HCT116 (cell line): Measurements from ENCODE around the gene ACSM6. TPM values are rescaled to one million over a fixed set of nuclear protein-coding genes. Genes with fewer than 3 reads are reported as not detected.

Experiments used
- ATAC-seq: fragments of 200-7000 bp; cut with Tn5 transposase; 2 replicates; pipeline ENCODE4 v1.9.1; 2020; ENCODE audit warnings: mild to moderate bottlenecking, moderate library complexity
- BruUV-seq: library from RNA; stranded (reverse); fragments of 400-500 nt; replicated peaks from 2 replicates; lab custom pipeline; 2021; lab: Mats Ljungman, UMichigan
- CTCF ChIA-PET: fragments of 300-600 bp; sonication (Branson Sonifier 250); formaldehyde crosslinking; loops from one replicate; lab custom pipeline; 2021; ENCODE audit warnings: antibody characterized with exemption; lab: Charles Lee
- POLR2A ChIA-PET: fragments of 300-600, 350-600 bp; sonication (Branson Sonifier 250); formaldehyde crosslinking; loops from one replicate; lab custom pipeline; 2021; ENCODE audit warnings: antibody characterized with exemption; lab: Charles Lee
- RAD21 ChIA-PET, 2 experiments: fragments of 300-600 bp; sonication (Branson Sonifier 250); formaldehyde crosslinking; loops; one replicate each; lab custom pipeline; 2023; ENCODE audit warnings: low total read pairs in 2 of 2; ENCODE audit not compliant: uncharacterized antibody in 2 of 2, unreplicated experiment in 2 of 2, low non-redundant PET in 1 of 2; lab: Charles Lee
- DNase-seq: peaks from one replicate; pipeline ENCODE4 v3.0.0-alpha.2; 2010; ENCODE audit warnings: low read depth, low spot score
- H2AFZ ChIP-seq: fragments of 200-600 bp; shearing (Covaris generic), sonication (generic); 2 replicates; pipeline ENCODE4 v1.6.1; 2017; ENCODE audit warnings: low read depth, mixed run types, mixed read lengths, antibody characterized with exemption, low read length; ENCODE audit not compliant: poor library complexity, severe bottlenecking
- H3K27ac ChIP-seq: 2 replicates; pipeline ENCODE4 v1.5.1; 2012; ENCODE audit warnings: low read depth, low read length
- H3K27me3 ChIP-seq: fragments of 200-600 bp; sonication (generic); 2 replicates; pipeline ENCODE4 v1.6.1; 2016; ENCODE audit warnings: mixed run types, low read length, mixed read lengths; ENCODE audit not compliant: insufficient read depth
- H3K36me3 ChIP-seq, 2 experiments: fragments of 200-500 bp in 1 of 2; fragments of 200-600 bp in 1 of 2; sonication (Bioruptor generic) in 1 of 2; sonication (generic) in 1 of 2; 2 replicates each; pipeline versions ENCODE4 v1.5.1 to v1.6.1; 2014 to 2016; ENCODE audit warnings: low read length in 2 of 2, inconsistent platforms in 1 of 2, mixed read lengths in 1 of 2, mixed run types in 1 of 2; ENCODE audit not compliant: insufficient read depth in 2 of 2, control insufficient read depth in 1 of 2
- H3K4me1 ChIP-seq, 2 experiments: fragments of 200-600 bp in 1 of 2; sonication (generic) in 1 of 2; 2 replicates each; pipeline versions ENCODE4 v1.5.1 to v1.6.1; 2012 to 2017; ENCODE audit warnings: low read length in 2 of 2, inconsistent platforms in 1 of 2, mild to moderate bottlenecking in 1 of 2, mixed read lengths in 1 of 2, mixed run types in 1 of 2, moderate library complexity in 1 of 2; ENCODE audit not compliant: insufficient read depth in 2 of 2, control insufficient read depth in 1 of 2
- H3K4me2 ChIP-seq: fragments of 200-600 bp; sonication (generic); 2 replicates; pipeline ENCODE4 v1.6.1; 2017; ENCODE audit warnings: mixed run types, low read length, mixed read lengths
- H3K4me3 ChIP-seq, 2 experiments: fragments of 200-600 bp in 1 of 2; sonication (generic) in 1 of 2; replicated peaks in 1 of 2; 2 replicates each; pipeline ENCODE4 v1.5.1; 2011 to 2016; ENCODE audit warnings: low read length in 2 of 2, control low read depth in 1 of 2, low read depth in 1 of 2, mild to moderate bottlenecking in 1 of 2, mixed read lengths in 1 of 2, mixed run types in 1 of 2
- H3K79me2 ChIP-seq: fragments of 200-600 bp; sonication (generic); 2 replicates; pipeline ENCODE4 v1.6.1; 2017; ENCODE audit warnings: mild to moderate bottlenecking, mixed run types, low read length, moderate library complexity, mixed read lengths; ENCODE audit not compliant: insufficient read depth
- H3K9ac ChIP-seq: fragments of 200-600 bp; sonication (generic); 2 replicates; pipeline ENCODE4 v1.6.1; 2016; ENCODE audit warnings: low read length, mixed read lengths
- H3K9me2 ChIP-seq: fragments of 200-600 bp; sonication (generic), shearing (Covaris generic); 2 replicates; pipeline ENCODE4 v1.6.1; 2017; ENCODE audit warnings: mixed run types, mild to moderate bottlenecking, moderate library complexity; ENCODE audit not compliant: insufficient read depth
- H3K9me3 ChIP-seq, 2 experiments: fragments of 200-500 bp in 1 of 2; fragments of 200-600 bp in 1 of 2; sonication (Bioruptor generic) in 1 of 2; sonication (generic) in 1 of 2; 2 replicates each; pipeline ENCODE4 v1.6.1; 2014 to 2017; ENCODE audit warnings: low read length in 2 of 2, mixed read lengths in 2 of 2, inconsistent platforms in 1 of 2, low read depth in 1 of 2, mild to moderate bottlenecking in 1 of 2, mixed run types in 1 of 2, moderate library complexity in 1 of 2; ENCODE audit not compliant: control insufficient read depth in 1 of 2, insufficient read depth in 1 of 2
- H4K20me1 ChIP-seq: fragments of 200-600 bp; sonication (generic), shearing (Covaris generic); 2 replicates; pipeline ENCODE4 v1.6.1; 2017; ENCODE audit warnings: mixed run types, mild to moderate bottlenecking, moderate library complexity; ENCODE audit not compliant: insufficient read depth
- CBX3 ChIP-seq: IDR thresholded peaks from 2 replicates; pipeline ENCODE4 v1.6.1; 2012; ENCODE audit warnings: low read depth
- CEBPB ChIP-seq: IDR thresholded peaks from 2 replicates; pipeline ENCODE4 v1.6.1; 2012; ENCODE audit warnings: low read depth
- EGR1 ChIP-seq: IDR thresholded peaks from 2 replicates; pipeline ENCODE4 v1.6.1; 2012; ENCODE audit warnings: low read depth
- EZH2 ChIP-seq: fragments of 200-600 bp; sonication (generic); IDR thresholded peaks from 2 replicates; pipeline ENCODE4 v1.6.1; 2017; ENCODE audit warnings: antibody characterized with exemption, mixed run types
- EZH2phosphoT487 ChIP-seq: fragments of 200-600 bp; IDR thresholded peaks from 2 replicates; pipeline ENCODE4 v1.6.1; 2018; ENCODE audit warnings: antibody characterized with exemption, borderline replicate concordance
- JUND ChIP-seq: IDR thresholded peaks from 2 replicates; pipeline ENCODE4 v1.6.1; 2012
- MAX ChIP-seq: IDR thresholded peaks from 2 replicates; pipeline ENCODE4 v1.6.1; 2012
- RAD21 ChIP-seq: IDR thresholded peaks from 2 replicates; pipeline ENCODE4 v1.6.1; 2012; ENCODE audit warnings: low read depth, mild to moderate bottlenecking
- REST ChIP-seq: IDR thresholded peaks from 2 replicates; pipeline ENCODE4 v1.6.1; 2012; ENCODE audit warnings: low read depth
- SP1 ChIP-seq: IDR thresholded peaks from 2 replicates; pipeline ENCODE4 v1.6.1; 2012; ENCODE audit warnings: low read depth
- SRF ChIP-seq: IDR thresholded peaks from 2 replicates; pipeline ENCODE4 v1.6.1; 2012; ENCODE audit warnings: low read depth
- TCF7L2 ChIP-seq: IDR thresholded peaks from 2 replicates; pipeline ENCODE4 v1.7.0; 2011; ENCODE audit warnings: borderline replicate concordance, inconsistent platforms; ENCODE audit not compliant: insufficient read depth, insufficient read length; ENCODE audit errors: extremely low read depth
- YY1 ChIP-seq: IDR thresholded peaks from 2 replicates; pipeline ENCODE4 v1.6.1; 2011; ENCODE audit warnings: low read length, low read depth, moderate library complexity, mild to moderate bottlenecking; ENCODE audit not compliant: insufficient replicate concordance; ENCODE audit errors: extremely low read depth
- ZBTB33 ChIP-seq: IDR thresholded peaks from 2 replicates; pipeline ENCODE4 v1.6.1; 2011; ENCODE audit warnings: mild to moderate bottlenecking, low read length, moderate library complexity; ENCODE audit not compliant: insufficient replicate concordance; ENCODE audit errors: extremely low read depth
- ZFX ChIP-seq: fragments of 450-650 bp; IDR thresholded peaks from 2 replicates; pipeline ENCODE4 v1.6.1; 2017
- ZNF274 ChIP-seq: fragments of 200-500 bp; sonication (Bioruptor generic); IDR thresholded peaks from 2 replicates; pipeline ENCODE4 v1.6.1; 2014; ENCODE audit warnings: mild to moderate bottlenecking, low read depth, low read length, inconsistent platforms
- intact Hi-C: fragments of 100-400 bp; cut with micrococcal nuclease; formaldehyde crosslinking; loops from 2 replicates; pipeline ENCODE4 v1.10.0; 2022
- total RNA-seq: library from RNA; stranded (reverse); gene quantifications from one replicate; pipeline ENCODE4 v1.2.1, GENCODE V29; 2021; ENCODE audit not compliant: unreplicated experiment

Gene ACSM6
- total RNA-seq, 1 experiment from 2014 or later, result not detected

GRCh38 chr10:95171336-95171735, 22.7 kb upstream of the ACSM6 start (continued):
- no peak for TF ChIP-seq ZBTB33
- TF ChIP-seq YY1, result no peak
- no peak for TF ChIP-seq EZH2
- no peak for TF ChIP-seq TCF7L2
- no peak for TF ChIP-seq SP1
- TF ChIP-seq, all 23 proteins: peak for 0

GRCh38 chr10:95172851-95173250, 21.2 kb upstream of the ACSM6 start:
- ATAC-seq, result no peak
- no peaks in the 10 kb centered on the region for H3K79me2 ChIP-seq
- H3K4me1 ChIP-seq, result no peaks in the 10 kb centered on the region
- CTCF ChIA-PET, result no interaction called here
- H3K27ac ChIP-seq, result no peak overlapping the region
- H3K27me3 ChIP-seq, result no peaks in the 10 kb centered on the region
- no peaks in the 10 kb centered on the region for H4K20me1 ChIP-seq
- H3K9me3 ChIP-seq, result no peaks in the 10 kb centered on the region
- H3K36me3 ChIP-seq, result no peaks in the 10 kb centered on the region
- BruUV-seq, result no TSS peak
- no peak overlapping the region for H3K4me3 ChIP-seq
- RAD21 ChIA-PET, result no interaction called here
- intact Hi-C loops, result no loop called here
- no peak overlapping the region for H2AFZ ChIP-seq
- no peak overlapping the region for H3K9ac ChIP-seq
- DNase-seq, result no peak
- no peak overlapping the region for H3K4me2 ChIP-seq
- H3K9me2 ChIP-seq, result no peaks in the 10 kb centered on the region
- POLR2A ChIA-PET, result no interaction called here
- TF ChIP-seq SP1 (no peak), JUND (no peak), EGR1 (no peak), REST (no peak), MAX (no peak), SRF (no peak), ZFX (no peak), RAD21 (no peak), EZH2phosphoT487 (no peak), ZNF274 (no peak), TCF7L2 (no peak), CBX3 (no peak), YY1 (no peak), EZH2 (no peak), ZBTB33 (no peak), CEBPB (no peak)
